Activated CD4-positive, alpha-beta T cell treated with anti-CD3 and anti-CD28 coated beads, Interleukin-2, amount 10 ng/mL, durations not matched to agents 7 days and 5 days (primary cell): Measurements from ENCODE around the gene USP4. TPM values are rescaled to one million over a fixed set of nuclear protein-coding genes. Genes with fewer than 3 reads are reported as not detected.
A peak's percentile ranks its signal among the peaks of the same experiment; 100 is the strongest.
"Not testable (repeated sequence)": the region's sequence is repeated elsewhere in the genome, so short reads cannot be mapped to it uniquely, and the experiment has no call there.

Source experiments
- CTCF ChIA-PET: fragments of 350-600 bp; sonication (Branson Sonifier 250); formaldehyde crosslinking; loops from one replicate; lab custom pipeline; 2021; ENCODE audit warnings: antibody characterized with exemption; lab: Charles Lee
- POLR2A ChIA-PET: fragments of 350-600 bp; sonication (Branson Sonifier 250); formaldehyde crosslinking; loops from one replicate; lab custom pipeline; 2021; ENCODE audit warnings: antibody characterized with exemption; lab: Charles Lee
- DNase-seq: peaks from one replicate; pipeline ENCODE4 v3.0.0-alpha.2; 2020
- H3K27ac Mint-ChIP-seq: one replicate; pipeline ENCODE4 v1.8.0; 2021; ENCODE audit warnings: mild to moderate bottlenecking, moderate library complexity, mixed read lengths
- H3K27me3 Mint-ChIP-seq: one replicate; pipeline ENCODE4 v1.8.0; 2021; ENCODE audit warnings: mixed read lengths
- H3K36me3 Mint-ChIP-seq: one replicate; pipeline ENCODE4 v1.8.0; 2021; ENCODE audit warnings: low read depth, mixed read lengths
- H3K4me1 Mint-ChIP-seq: one replicate; pipeline ENCODE4 v1.8.0; 2021; ENCODE audit warnings: mixed read lengths
- H3K4me3 Mint-ChIP-seq: one replicate; pipeline ENCODE4 v1.8.0; 2021; ENCODE audit warnings: mild to moderate bottlenecking, moderate library complexity, mixed read lengths
- H3K9me3 Mint-ChIP-seq: one replicate; pipeline ENCODE4 v1.8.0; 2021; ENCODE audit warnings: mixed read lengths
- total RNA-seq, 2 experiments: library from RNA; stranded (reverse); gene quantifications; one replicate each; pipeline ENCODE4 v1.2.3, GENCODE V29; 2021

Gene USP4
- total RNA-seq, 2 experiments from 2014 or later: 87.1 to 88.4 TPM

DNA sequence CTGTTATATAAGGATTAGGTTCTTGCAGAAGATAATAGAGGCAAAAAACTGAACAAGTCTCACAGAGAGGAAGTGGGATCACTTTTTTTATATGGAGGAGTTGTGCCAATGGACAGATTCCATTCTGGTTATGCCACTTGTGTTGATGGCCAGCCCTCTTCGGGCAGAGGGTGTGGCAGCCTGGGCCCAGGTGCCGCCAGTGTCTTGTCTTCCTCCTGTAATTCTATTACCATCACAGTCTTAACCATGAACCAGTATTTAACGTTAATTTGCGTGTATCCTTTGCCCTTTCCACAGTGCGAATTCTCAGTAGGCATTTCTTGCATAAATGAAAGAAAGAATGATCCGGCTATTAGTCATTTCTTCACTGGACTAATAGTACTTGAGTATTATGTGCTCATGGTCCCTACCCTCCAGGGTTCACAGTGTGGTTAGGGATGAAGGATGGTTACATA, 7.0 kb upstream of the USP4 start:
- peaks cover 22% of the 10 kb centered on the region for H3K4me1 Mint-ChIP-seq
- no peaks in the 10 kb centered on the region for H3K27me3 Mint-ChIP-seq
- ChIA-PET CTCF (no interaction called here), POLR2A (no interaction called here)
- no peak overlapping the region for H3K4me3 Mint-ChIP-seq
- no peak for DNase-seq
- H3K9me3 Mint-ChIP-seq: no peaks in the 10 kb centered on the region
- no peaks in the 10 kb centered on the region for H3K36me3 Mint-ChIP-seq
- H3K27ac Mint-ChIP-seq: no peak overlapping the region

- CTCF ChIA-PET: interaction anchor here (0.6 to 1.4 kb wide), 5 partner anchors 11 to 514 kb away, joined by 3 read pairs; no protein-coding TSS in a partner anchor
- no peaks in the 10 kb centered on the region for H3K27me3 Mint-ChIP-seq
- H3K4me3 Mint-ChIP-seq: no peak overlapping the region
- POLR2A ChIA-PET: interaction anchor here (0.7 kb wide), 1 partner anchor 76 kb away, joined by 5 read pairs; no protein-coding TSS in a partner anchor
- no peak for DNase-seq
- H3K36me3 Mint-ChIP-seq: peaks cover 6% of the 10 kb centered on the region
- peaks cover 41% of the 10 kb centered on the region for H3K4me1 Mint-ChIP-seq
- no peak overlapping the region for H3K27ac Mint-ChIP-seq
- H3K9me3 Mint-ChIP-seq: no peaks in the 10 kb centered on the region
Observed at GRCh38 chr3:49343163-49343562, 3.3 kb upstream of the USP4 start.

GRCh38 chr3:49341996-49342395, 2.1 kb upstream of the USP4 start:
- no peaks in the 10 kb centered on the region for H3K9me3 Mint-ChIP-seq
- H3K36me3 Mint-ChIP-seq: peaks cover 9% of the 10 kb centered on the region
- H3K27me3 Mint-ChIP-seq: no peaks in the 10 kb centered on the region
- DNase-seq: no peak
- H3K4me1 Mint-ChIP-seq: peaks cover 44% of the 10 kb centered on the region
- H3K4me3 Mint-ChIP-seq: peak overlapping the region; percentile 9
- ChIA-PET POLR2A (no interaction called here), CTCF (interaction anchor here (0.9 to 1.4 kb wide), 4 partner anchors 62 to 109 kb away, joined by 3 to 5 read pairs (median 3); no protein-coding TSS in a partner anchor)
- peak overlapping the region; percentile 97 for H3K27ac Mint-ChIP-seq

GRCh38 chr3:49339581-49339940, 292 bp downstream of the USP4 start:
- ChIA-PET POLR2A (interaction anchor here (0.6 to 1.8 kb wide), 5 partner anchors 19 to 110 kb away, joined by 4 to 9 read pairs (median 5); partner anchors contain the start of genes GPX1, RHOA and TCTA), CTCF (interaction anchor here (0.9 to 3.7 kb wide), 26 partner anchors 8 to 333 kb away, joined by 3 to 22 read pairs (median 5); partner anchors contain the start of genes DAG1, NDUFAF3, NICN1 and QRICH1)
- Mint-ChIP-seq H3K9me3 (no peaks in the 10 kb centered on the region), H3K36me3 (peaks cover 21% of the 10 kb centered on the region), H3K4me1 (peaks cover 50% of the 10 kb centered on the region), H3K27ac (peak overlapping the region; percentile 97), H3K27me3 (no peaks in the 10 kb centered on the region), H3K4me3 (peak overlapping the region; percentile 92)
- peak; percentile 35 for DNase-seq

- peaks cover 47% of the 10 kb centered on the region for H3K36me3 Mint-ChIP-seq
- H3K27ac Mint-ChIP-seq: peak overlapping the region; percentile 25
- no peaks in the 10 kb centered on the region for H3K27me3 Mint-ChIP-seq
- peaks cover 40% of the 10 kb centered on the region for H3K4me1 Mint-ChIP-seq
- DNase-seq: no peak
- ChIA-PET CTCF (interaction anchor here (0.7 to 2.5 kb wide), 4 partner anchors 9 to 206 kb away, joined by 3 to 7 read pairs (median 3); no protein-coding TSS in a partner anchor), POLR2A (interaction anchor here (0.6 kb wide), 1 partner anchor 34 kb away, joined by 3 read pairs; no protein-coding TSS in a partner anchor)
- H3K9me3 Mint-ChIP-seq: no peaks in the 10 kb centered on the region
- no peak overlapping the region for H3K4me3 Mint-ChIP-seq
Observed at GRCh38 chr3:49333916-49334633, 5.8 kb downstream of the USP4 start.

DNA sequence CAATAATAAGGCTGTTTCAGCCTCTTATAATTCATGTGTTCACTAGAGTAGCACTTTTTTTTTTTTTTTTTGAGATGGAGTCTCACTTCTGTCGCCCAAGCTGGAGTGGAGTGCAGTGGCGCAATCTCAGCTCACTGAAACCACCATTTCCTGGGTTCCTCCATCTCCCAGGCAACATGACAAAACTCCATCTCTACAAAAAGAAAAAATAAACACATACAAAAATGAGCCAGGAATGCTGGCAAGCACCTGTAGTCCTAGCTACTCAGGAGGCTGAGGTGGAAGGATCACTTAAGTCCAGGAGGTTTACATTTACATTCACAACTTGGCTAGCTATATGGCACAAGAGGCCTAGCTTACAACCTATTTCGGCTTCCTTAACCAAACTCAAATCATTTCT, 6.8 kb downstream of the USP4 start:
- Mint-ChIP-seq H3K27ac (peak overlapping the region; percentile 79), H3K27me3 (no peaks in the 10 kb centered on the region), H3K36me3 (peaks cover 47% of the 10 kb centered on the region), H3K4me1 (peaks cover 31% of the 10 kb centered on the region), H3K9me3 (no peaks in the 10 kb centered on the region), H3K4me3 (no peak overlapping the region)
- CTCF ChIA-PET: interaction anchor here (0.6 to 2.5 kb wide), 6 partner anchors 10 to 311 kb away, joined by 3 to 7 read pairs (median 3); partner anchors contain the start of gene KLHDC8B
- POLR2A ChIA-PET: no interaction called here
- peak; percentile 30 for DNase-seq

DNA sequence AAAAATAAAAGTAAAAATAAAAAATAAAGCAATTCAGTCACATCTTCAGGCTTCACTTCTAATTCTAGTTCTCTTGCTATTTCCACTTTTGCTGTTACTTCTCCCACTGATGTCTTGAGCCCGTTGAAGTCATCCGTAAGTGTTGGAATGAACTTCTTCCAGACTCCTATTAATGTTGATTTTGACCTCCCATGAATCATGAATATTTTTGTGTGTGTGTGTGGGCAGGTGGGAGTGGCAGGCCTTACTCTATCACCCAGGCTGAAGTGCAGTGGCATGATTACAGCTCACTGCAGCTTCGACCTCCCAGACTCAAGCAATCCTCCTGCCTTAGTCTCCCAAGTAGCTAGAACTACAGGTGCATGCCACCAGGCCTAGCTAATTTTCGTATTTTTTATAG, 10.7 kb downstream of the USP4 start:
- peaks cover 62% of the 10 kb centered on the region for H3K36me3 Mint-ChIP-seq
- POLR2A ChIA-PET: no interaction called here
- no peak overlapping the region for H3K4me3 Mint-ChIP-seq
- no peak overlapping the region for H3K27ac Mint-ChIP-seq
- peaks cover 16% of the 10 kb centered on the region for H3K4me1 Mint-ChIP-seq
- H3K27me3 Mint-ChIP-seq: no peaks in the 10 kb centered on the region
- DNase-seq: no peak
- CTCF ChIA-PET: no interaction called here
- H3K9me3 Mint-ChIP-seq: no peaks in the 10 kb centered on the region

GRCh38 chr3:49328350-49328749, 11.5 kb downstream of the USP4 start:
- H3K9me3 Mint-ChIP-seq, H3K4me3 Mint-ChIP-seq, POLR2A ChIA-PET, CTCF ChIA-PET, H3K4me1 Mint-ChIP-seq, DNase-seq, H3K27me3 Mint-ChIP-seq, H3K27ac Mint-ChIP-seq: not testable (repeated sequence)
- peaks cover 60% of the 10 kb centered on the region for H3K36me3 Mint-ChIP-seq

DNA sequence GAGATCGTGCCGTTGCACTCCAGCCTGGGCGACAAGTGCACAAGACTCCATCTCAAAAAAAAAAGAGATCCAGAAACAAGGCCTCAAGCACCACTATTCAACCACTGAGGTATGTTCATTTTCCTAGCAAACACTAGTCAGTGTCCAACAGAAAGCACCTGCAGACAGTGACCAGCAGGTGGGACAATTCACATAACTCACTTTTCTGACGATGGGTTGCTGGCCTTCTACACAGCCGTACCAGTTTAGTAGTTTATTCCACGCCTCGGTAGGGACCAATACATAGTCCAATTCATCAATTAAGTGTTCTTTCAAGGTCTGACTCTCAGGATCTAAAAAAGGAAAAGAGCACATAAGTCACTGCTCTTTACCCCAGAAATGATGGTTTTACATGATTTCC, 12.4 kb downstream of the USP4 start:
- H3K9me3 Mint-ChIP-seq: no peaks in the 10 kb centered on the region
- POLR2A ChIA-PET: no interaction called here
- H3K4me3 Mint-ChIP-seq: no peak overlapping the region
- DNase-seq: no peak
- CTCF ChIA-PET: interaction anchor here (0.9 kb wide), 1 partner anchor 42 kb away, joined by 3 read pairs; no protein-coding TSS in a partner anchor
- H3K4me1 Mint-ChIP-seq: peaks cover 2% of the 10 kb centered on the region
- no peak overlapping the region for H3K27ac Mint-ChIP-seq
- peaks cover 59% of the 10 kb centered on the region for H3K36me3 Mint-ChIP-seq
- no peaks in the 10 kb centered on the region for H3K27me3 Mint-ChIP-seq

- no peaks in the 10 kb centered on the region for H3K9me3 Mint-ChIP-seq
- no peak for DNase-seq
- H3K4me1 Mint-ChIP-seq: no peaks in the 10 kb centered on the region
- H3K36me3 Mint-ChIP-seq: peaks cover 65% of the 10 kb centered on the region
- no peaks in the 10 kb centered on the region for H3K27me3 Mint-ChIP-seq
- ChIA-PET CTCF (interaction anchor here (0.6 to 4.0 kb wide), 4 partner anchors 10 to 31 kb away, joined by 3 to 13 read pairs (median 3); no protein-coding TSS in a partner anchor), POLR2A (no interaction called here)
- H3K4me3 Mint-ChIP-seq: no peak overlapping the region
- no peak overlapping the region for H3K27ac Mint-ChIP-seq
Observed at GRCh38 chr3:49324768-49325167, 15.1 kb downstream of the USP4 start.

DNA sequence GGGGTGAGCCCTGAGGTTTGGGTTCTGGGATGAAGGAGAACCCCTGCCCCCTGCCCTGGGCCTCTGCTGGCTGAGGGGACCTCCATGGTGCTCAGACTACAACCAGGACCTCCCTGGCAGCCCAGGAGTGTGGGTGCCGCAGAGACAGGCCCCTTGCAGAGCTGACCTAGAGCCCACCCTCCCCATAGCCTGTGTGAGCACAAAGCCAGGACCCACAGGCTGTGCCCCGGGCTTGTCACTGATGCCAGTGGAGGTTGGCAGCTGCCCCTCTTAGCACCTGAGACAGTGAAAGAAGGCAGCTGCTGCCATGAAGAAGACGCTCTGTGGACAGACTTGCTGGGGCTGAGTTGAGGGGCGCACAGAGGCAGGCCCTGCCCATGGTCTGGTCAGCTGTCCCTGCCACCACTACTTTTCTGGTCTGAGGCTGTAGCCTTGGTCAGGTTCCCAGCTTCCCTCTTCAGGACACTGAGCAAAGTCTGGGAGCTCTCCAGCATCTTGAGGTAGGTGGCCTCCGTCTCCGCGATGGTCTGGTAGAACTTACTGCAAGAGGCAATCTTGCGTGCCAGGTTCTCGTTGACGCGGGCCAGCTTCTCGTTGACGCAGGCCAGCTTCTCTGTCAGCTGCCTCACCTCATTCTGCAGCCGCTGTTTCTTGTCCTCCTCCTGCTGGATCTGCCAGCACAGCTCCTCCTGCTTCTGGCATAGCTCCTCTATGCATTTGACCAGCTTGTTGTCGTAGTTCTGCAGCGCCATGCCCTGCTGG, 23.0 kb downstream of the USP4 start:
- Mint-ChIP-seq H3K36me3 (peaks cover 26% of the 10 kb centered on the region), H3K4me1 (no peaks in the 10 kb centered on the region), H3K9me3 (no peaks in the 10 kb centered on the region), H3K27ac (no peak overlapping the region), H3K27me3 (no peaks in the 10 kb centered on the region), H3K4me3 (no peak overlapping the region)
- ChIA-PET CTCF (interaction anchor here (0.6 to 0.9 kb wide), 2 partner anchors 15 to 321 kb away, joined by 3 to 9 read pairs; no protein-coding TSS in a partner anchor), POLR2A (no interaction called here)
- no peak for DNase-seq

DNA sequence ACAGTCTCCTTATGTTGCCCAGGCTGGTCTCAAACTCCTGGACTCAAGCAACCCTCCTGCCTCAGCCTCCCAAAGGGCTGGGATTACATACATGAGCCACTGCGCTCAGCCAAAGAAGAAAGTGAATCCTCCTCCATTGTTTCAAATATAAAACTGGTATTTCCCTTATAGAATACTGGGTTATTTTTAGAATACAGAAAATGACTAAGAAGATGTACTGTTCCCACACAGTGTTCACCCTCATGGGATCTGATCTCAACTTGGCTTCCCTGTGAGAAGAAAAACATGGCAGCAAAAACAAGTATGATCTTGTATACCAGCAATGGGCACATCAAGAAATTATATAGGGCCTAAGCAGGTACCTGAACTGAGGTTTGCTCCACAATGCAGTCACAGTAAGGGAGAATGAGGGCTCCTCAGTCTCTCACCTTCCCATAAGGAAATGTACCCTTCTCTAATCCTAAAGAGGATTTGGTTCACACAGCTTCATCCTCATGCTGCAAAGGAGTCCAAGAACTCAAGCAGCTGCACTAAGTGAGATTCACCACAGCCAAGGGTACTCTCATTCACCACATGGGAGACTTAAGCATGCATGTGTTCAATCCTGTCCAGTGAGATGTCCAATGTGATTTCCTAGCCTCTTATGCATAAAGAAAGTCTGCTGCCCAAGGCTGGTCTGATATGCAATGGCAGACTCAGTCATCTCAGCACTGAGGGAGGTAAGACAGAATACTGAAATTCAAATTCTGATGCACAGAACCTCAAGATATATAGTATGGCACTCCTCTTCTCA, 25.8 kb downstream of the USP4 start:
- no peak for DNase-seq
- Mint-ChIP-seq H3K9me3 (no peaks in the 10 kb centered on the region), H3K36me3 (peaks cover 30% of the 10 kb centered on the region), H3K27me3 (no peaks in the 10 kb centered on the region), H3K4me1 (no peaks in the 10 kb centered on the region), H3K4me3 (no peak overlapping the region), H3K27ac (no peak overlapping the region)
- CTCF ChIA-PET: interaction anchor here (0.6 kb wide), 1 partner anchor 106 kb away, joined by 3 read pairs; no protein-coding TSS in a partner anchor
- POLR2A ChIA-PET: no interaction called here
